Neural cell (in vitro differentiated cells): ENCODE measurements around the gene PRTFDC1. TPM values are rescaled to one million over a fixed set of nuclear protein-coding genes. Genes with fewer than 3 reads are reported as not detected.

Experiments
- H2AFZ ChIP-seq: fragments of 200-600, 300-800 bp; sonication (generic), shearing (Covaris generic); 2 replicates; pipeline ENCODE4 v1.6.0; 2014; ENCODE audit warnings: low read depth, mild to moderate bottlenecking, antibody characterized with exemption, low read length, moderate library complexity
- H3F3A ChIP-seq: fragments of 200-600 bp; shearing (Covaris generic); 2 replicates; pipeline ENCODE4 v1.6.1; 2016; ENCODE audit warnings: mild to moderate bottlenecking, moderate library complexity, mixed read lengths, antibody characterized with exemption, low read length; ENCODE audit not compliant: insufficient read depth, poor library complexity, severe bottlenecking
- H3K27ac ChIP-seq: fragments of 200-600, 300-800 bp; sonication (generic), shearing (Covaris generic); 2 replicates; pipeline ENCODE4 v1.5.1; 2014; ENCODE audit warnings: mild to moderate bottlenecking, low read length, moderate library complexity
- H3K27me3 ChIP-seq: fragments of 300-800, 200-600 bp; sonication (generic), shearing (Covaris generic); 2 replicates; pipeline ENCODE4 v1.6.0; 2014; ENCODE audit warnings: mild to moderate bottlenecking, low read depth, low read length, moderate library complexity; ENCODE audit not compliant: insufficient read depth
- H3K36me3 ChIP-seq: fragments of 300-800, 200-600 bp; sonication (generic), shearing (Covaris generic); 2 replicates; pipeline ENCODE4 v1.5.1; 2014; ENCODE audit warnings: mild to moderate bottlenecking, antibody characterized with exemption, low read length, moderate library complexity; ENCODE audit not compliant: insufficient read depth
- H3K4me2 ChIP-seq: fragments of 300-800, 200-600 bp; sonication (generic), shearing (Covaris generic); 2 replicates; pipeline ENCODE4 v1.6.0; 2014; ENCODE audit warnings: mild to moderate bottlenecking, low read length
- H3K4me3 ChIP-seq: fragments of 300-800, 200-600 bp; sonication (generic), shearing (Covaris generic); 2 replicates; pipeline ENCODE4 v1.5.1; 2014; ENCODE audit warnings: mild to moderate bottlenecking, low read length, moderate library complexity
- H3K79me2 ChIP-seq: fragments of 200-600 bp; shearing (Covaris generic); replicated peaks from 2 replicates; pipeline ENCODE4 v1.6.0; 2014; ENCODE audit warnings: mild to moderate bottlenecking, low read length, moderate library complexity; ENCODE audit not compliant: insufficient read depth
- H3K9ac ChIP-seq: fragments of 300-800, 200-600 bp; sonication (generic), shearing (Covaris generic); 2 replicates; pipeline ENCODE4 v1.6.1; 2016; ENCODE audit warnings: mild to moderate bottlenecking, low read length, mixed read lengths
- H3K9me2 ChIP-seq: fragments of 200-600 bp; shearing (Covaris generic); 2 replicates; pipeline ENCODE4 v1.6.1; 2016; ENCODE audit warnings: mild to moderate bottlenecking, low read length, mixed read lengths; ENCODE audit not compliant: insufficient read depth
- H3K9me3 ChIP-seq: fragments of 200-600, 300-800 bp; sonication (generic), shearing (Covaris generic); 2 replicates; pipeline ENCODE4 v1.6.1; 2016; ENCODE audit warnings: mild to moderate bottlenecking, mixed run types, low read length, moderate library complexity, mixed read lengths
- H4K20me1 ChIP-seq: fragments of 200-600 bp; shearing (Covaris generic); 2 replicates; pipeline ENCODE4 v1.6.1; 2016; ENCODE audit warnings: mild to moderate bottlenecking, mixed run types; ENCODE audit not compliant: insufficient read depth
- EP300 ChIP-seq: fragments of 450-650 bp; conservative IDR thresholded peaks from 2 replicates; pipeline ENCODE4 v1.6.1; 2014; ENCODE audit warnings: antibody characterized with exemption, mild to moderate bottlenecking, moderate library complexity; ENCODE audit not compliant: poor library complexity, severe bottlenecking
- EZH2 ChIP-seq: fragments of 200-600, 300-800 bp; shearing (Covaris generic), sonication (generic); IDR thresholded peaks from 2 replicates; pipeline ENCODE4 v1.6.1; 2014; ENCODE audit warnings: antibody characterized with exemption, low read length, borderline replicate concordance, mild to moderate bottlenecking; ENCODE audit not compliant: insufficient read depth, poor library complexity, severe bottlenecking
- MXI1 ChIP-seq: fragments of 450-650 bp; conservative IDR thresholded peaks from 2 replicates; pipeline ENCODE4 v1.6.1; 2014; ENCODE audit warnings: antibody characterized with exemption, mild to moderate bottlenecking; ENCODE audit not compliant: poor library complexity, severe bottlenecking
- POLR2AphosphoS5 ChIP-seq: IDR thresholded peaks from 2 replicates; pipeline ENCODE4 v1.6.1; 2012
- RAD21 ChIP-seq: fragments of 450-650 bp; conservative IDR thresholded peaks from 2 replicates; pipeline ENCODE4 v1.6.1; 2014; ENCODE audit warnings: antibody characterized with exemption, mild to moderate bottlenecking, moderate library complexity
- SMC3 ChIP-seq: fragments of 450-650 bp; conservative IDR thresholded peaks from 2 replicates; pipeline ENCODE4 v1.6.1; 2014; ENCODE audit warnings: antibody characterized with exemption, mild to moderate bottlenecking, moderate library complexity; ENCODE audit not compliant: poor library complexity
- TAF1 ChIP-seq: IDR thresholded peaks from 2 replicates; pipeline ENCODE4 v1.6.1; 2012; ENCODE audit warnings: low read depth
- polyA plus RNA-seq: library from polyadenylated mRNA; depleted of rRNA; stranded (reverse); fragments of >200 nt; gene quantifications from 2 replicates; pipeline ENCODE4 v1.2.3, GENCODE V29; 2014
- TF ChIP-seq, protein P1 (sequence below): IDR thresholded peaks from 2 replicates; pipeline ENCODE4 v1.6.1; 2012; ENCODE audit warnings: borderline replicate concordance
- TF ChIP-seq, protein P2 (sequence below): fragments of 450-650 bp; IDR thresholded peaks from 2 replicates; pipeline ENCODE4 v1.5.1; 2014; ENCODE audit warnings: antibody characterized with exemption, mild to moderate bottlenecking, moderate library complexity; ENCODE audit not compliant: poor library complexity, severe bottlenecking

PRTFDC1 gene
- polyA plus RNA-seq, 1 donor from 2014 or later = 3.4 TPM

DNA sequence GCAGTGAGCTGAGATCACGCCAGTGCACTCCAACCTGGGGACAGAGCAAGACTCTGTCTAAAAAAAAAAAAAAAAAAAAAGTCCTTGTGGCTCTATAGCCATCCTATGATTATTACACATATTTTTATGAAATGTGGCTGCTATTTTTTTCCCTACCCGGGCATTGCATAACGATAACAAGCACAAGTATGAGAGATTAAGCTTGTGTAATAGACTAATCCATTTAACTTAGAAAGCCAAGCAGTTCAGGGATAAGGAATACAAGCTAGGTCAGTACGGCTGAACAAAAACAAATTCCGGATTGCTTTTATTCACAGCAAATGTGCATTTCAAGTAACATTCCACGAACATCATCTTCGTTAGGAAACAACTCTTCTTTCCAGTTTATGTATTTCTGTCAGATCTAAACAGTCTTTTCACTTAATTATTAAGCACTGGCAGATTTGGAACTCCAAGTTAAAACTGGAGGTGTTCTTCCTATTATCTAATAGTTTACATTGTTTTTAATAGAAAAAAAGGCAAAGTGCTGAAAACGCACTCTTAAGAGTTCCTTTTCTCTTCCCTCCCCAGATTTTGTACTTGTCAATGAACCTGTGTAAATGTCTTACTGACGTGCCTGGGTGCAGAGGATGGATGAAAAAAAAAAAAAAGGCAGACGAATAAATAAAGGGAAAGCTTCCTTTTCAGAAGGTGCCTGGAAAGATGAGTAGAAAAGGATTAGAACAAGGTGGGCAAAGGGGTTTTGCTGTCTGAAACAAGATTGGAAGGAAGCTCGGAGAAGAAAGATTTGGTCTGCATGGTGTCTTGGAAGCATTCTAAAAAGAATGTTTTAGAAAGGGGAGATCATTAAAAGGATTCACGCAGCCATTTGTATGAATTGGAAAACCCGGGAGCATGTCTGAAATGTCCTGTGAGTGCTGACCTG, 81.1 kb downstream of the PRTFDC1 start:
- no peaks in the 10 kb centered on the region for H3K9me2 ChIP-seq
- peak overlapping the region; percentile 26 for H3K4me2 ChIP-seq
- H3K79me2 ChIP-seq = no peaks in the 10 kb centered on the region
- no peaks in the 10 kb centered on the region for H4K20me1 ChIP-seq
- TF ChIP-seq, protein P1, sequence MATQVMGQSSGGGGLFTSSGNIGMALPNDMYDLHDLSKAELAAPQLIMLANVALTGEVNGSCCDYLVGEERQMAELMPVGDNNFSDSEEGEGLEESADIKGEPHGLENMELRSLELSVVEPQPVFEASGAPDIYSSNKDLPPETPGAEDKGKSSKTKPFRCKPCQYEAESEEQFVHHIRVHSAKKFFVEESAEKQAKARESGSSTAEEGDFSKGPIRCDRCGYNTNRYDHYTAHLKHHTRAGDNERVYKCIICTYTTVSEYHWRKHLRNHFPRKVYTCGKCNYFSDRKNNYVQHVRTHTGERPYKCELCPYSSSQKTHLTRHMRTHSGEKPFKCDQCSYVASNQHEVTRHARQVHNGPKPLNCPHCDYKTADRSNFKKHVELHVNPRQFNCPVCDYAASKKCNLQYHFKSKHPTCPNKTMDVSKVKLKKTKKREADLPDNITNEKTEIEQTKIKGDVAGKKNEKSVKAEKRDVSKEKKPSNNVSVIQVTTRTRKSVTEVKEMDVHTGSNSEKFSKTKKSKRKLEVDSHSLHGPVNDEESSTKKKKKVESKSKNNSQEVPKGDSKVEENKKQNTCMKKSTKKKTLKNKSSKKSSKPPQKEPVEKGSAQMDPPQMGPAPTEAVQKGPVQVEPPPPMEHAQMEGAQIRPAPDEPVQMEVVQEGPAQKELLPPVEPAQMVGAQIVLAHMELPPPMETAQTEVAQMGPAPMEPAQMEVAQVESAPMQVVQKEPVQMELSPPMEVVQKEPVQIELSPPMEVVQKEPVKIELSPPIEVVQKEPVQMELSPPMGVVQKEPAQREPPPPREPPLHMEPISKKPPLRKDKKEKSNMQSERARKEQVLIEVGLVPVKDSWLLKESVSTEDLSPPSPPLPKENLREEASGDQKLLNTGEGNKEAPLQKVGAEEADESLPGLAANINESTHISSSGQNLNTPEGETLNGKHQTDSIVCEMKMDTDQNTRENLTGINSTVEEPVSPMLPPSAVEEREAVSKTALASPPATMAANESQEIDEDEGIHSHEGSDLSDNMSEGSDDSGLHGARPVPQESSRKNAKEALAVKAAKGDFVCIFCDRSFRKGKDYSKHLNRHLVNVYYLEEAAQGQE = no peak
- TF ChIP-seq EZH2 (no peak), EP300 (no peak), SMC3 (no peak), MXI1 (no peak), POLR2AphosphoS5 (no peak), RAD21 (no peak), TAF1 (no peak)
- TF ChIP-seq, protein P2, sequence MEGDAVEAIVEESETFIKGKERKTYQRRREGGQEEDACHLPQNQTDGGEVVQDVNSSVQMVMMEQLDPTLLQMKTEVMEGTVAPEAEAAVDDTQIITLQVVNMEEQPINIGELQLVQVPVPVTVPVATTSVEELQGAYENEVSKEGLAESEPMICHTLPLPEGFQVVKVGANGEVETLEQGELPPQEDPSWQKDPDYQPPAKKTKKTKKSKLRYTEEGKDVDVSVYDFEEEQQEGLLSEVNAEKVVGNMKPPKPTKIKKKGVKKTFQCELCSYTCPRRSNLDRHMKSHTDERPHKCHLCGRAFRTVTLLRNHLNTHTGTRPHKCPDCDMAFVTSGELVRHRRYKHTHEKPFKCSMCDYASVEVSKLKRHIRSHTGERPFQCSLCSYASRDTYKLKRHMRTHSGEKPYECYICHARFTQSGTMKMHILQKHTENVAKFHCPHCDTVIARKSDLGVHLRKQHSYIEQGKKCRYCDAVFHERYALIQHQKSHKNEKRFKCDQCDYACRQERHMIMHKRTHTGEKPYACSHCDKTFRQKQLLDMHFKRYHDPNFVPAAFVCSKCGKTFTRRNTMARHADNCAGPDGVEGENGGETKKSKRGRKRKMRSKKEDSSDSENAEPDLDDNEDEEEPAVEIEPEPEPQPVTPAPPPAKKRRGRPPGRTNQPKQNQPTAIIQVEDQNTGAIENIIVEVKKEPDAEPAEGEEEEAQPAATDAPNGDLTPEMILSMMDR = no peak
- peaks cover 4% of the 10 kb centered on the region for H3F3A ChIP-seq
- H3K4me3 ChIP-seq = peak overlapping the region; percentile 44
- no peaks in the 10 kb centered on the region for H3K9me3 ChIP-seq
- no peak overlapping the region for H2AFZ ChIP-seq
- peak overlapping the region; percentile 48 for H3K9ac ChIP-seq
- H3K27ac ChIP-seq = peak overlapping the region; percentile 81
- H3K36me3 ChIP-seq = no peaks in the 10 kb centered on the region
- H3K27me3 ChIP-seq = no peaks in the 10 kb centered on the region

DNA sequence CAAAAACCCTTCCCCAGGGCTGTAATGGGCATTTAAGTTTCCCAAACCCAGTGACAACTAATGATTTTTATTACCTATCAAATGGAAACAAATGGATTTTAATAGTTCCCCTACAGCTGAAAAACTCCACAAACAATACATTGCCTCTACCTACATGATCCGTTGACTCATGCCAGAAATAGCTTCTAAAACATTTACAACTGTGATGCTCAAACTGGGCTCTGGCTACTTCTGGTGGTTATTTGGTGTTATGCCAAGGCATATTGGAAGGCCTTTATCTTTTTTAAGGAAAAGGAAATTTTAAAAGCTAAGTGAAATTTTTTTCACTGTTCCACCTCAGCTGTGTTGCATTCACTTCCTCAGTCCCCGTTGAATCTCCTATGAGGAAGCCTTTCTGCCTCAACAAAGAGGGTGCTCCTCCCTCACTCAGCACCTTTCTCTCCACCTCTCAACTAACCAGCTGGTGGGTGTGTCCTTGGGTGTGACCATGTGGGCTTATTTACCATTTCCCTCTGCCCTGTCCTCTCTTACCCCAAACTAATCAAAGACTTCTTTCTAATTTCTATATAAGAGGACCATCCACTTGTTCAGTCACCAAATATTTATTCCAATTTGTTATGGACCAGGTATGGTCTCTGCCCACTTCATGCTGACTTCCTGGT, 82.9 kb downstream of the PRTFDC1 start:
- no peak overlapping the region for H3K4me2 ChIP-seq
- no peaks in the 10 kb centered on the region for H3K36me3 ChIP-seq
- H2AFZ ChIP-seq = no peak overlapping the region
- no peak overlapping the region for H3K4me3 ChIP-seq
- H3K79me2 ChIP-seq = no peaks in the 10 kb centered on the region
- no peak for TF ChIP-seq EP300
- no peak for TF ChIP-seq RAD21
- no peak for TF ChIP-seq POLR2AphosphoS5
- no peak for TF ChIP-seq EZH2
- TF ChIP-seq MXI1 = no peak
- no peak for TF ChIP-seq SMC3
- TF ChIP-seq, protein P1 = no peak
- TF ChIP-seq TAF1 = no peak
- TF ChIP-seq, protein P2 = no peak
- H3K27ac ChIP-seq = no peak overlapping the region
- no peaks in the 10 kb centered on the region for H3K9me3 ChIP-seq
- no peaks in the 10 kb centered on the region for H4K20me1 ChIP-seq
- peaks cover 4% of the 10 kb centered on the region for H3F3A ChIP-seq
- no peak overlapping the region for H3K9ac ChIP-seq
- H3K9me2 ChIP-seq = no peaks in the 10 kb centered on the region
- H3K27me3 ChIP-seq = no peaks in the 10 kb centered on the region
